Astrocyte of the spinal cord (primary cell): Measurements from ENCODE around the gene AKT3.

Source experiments
- DNase-seq: peaks from one replicate; pipeline ENCODE4 v3.0.0; 2011; ENCODE audit warnings: low read depth, low spot score
- H3K4me3 ChIP-seq: 2 replicates; pipeline ENCODE4 v1.5.1; 2011; ENCODE audit warnings: low read depth, mild to moderate bottlenecking, low read length, moderate library complexity
- in situ Hi-C: cut with HindIII; loops from 2 replicates; pipeline ENCODE4 v1.10.0; 2017; ENCODE audit warnings: low sequenced_read_pairs
- TF ChIP-seq, protein P1 (sequence below): IDR thresholded peaks from 2 replicates; pipeline ENCODE4 v1.5.1; 2012; ENCODE audit warnings: low read depth, mild to moderate bottlenecking, low read length, inconsistent platforms

AKT3 gene

DNA sequence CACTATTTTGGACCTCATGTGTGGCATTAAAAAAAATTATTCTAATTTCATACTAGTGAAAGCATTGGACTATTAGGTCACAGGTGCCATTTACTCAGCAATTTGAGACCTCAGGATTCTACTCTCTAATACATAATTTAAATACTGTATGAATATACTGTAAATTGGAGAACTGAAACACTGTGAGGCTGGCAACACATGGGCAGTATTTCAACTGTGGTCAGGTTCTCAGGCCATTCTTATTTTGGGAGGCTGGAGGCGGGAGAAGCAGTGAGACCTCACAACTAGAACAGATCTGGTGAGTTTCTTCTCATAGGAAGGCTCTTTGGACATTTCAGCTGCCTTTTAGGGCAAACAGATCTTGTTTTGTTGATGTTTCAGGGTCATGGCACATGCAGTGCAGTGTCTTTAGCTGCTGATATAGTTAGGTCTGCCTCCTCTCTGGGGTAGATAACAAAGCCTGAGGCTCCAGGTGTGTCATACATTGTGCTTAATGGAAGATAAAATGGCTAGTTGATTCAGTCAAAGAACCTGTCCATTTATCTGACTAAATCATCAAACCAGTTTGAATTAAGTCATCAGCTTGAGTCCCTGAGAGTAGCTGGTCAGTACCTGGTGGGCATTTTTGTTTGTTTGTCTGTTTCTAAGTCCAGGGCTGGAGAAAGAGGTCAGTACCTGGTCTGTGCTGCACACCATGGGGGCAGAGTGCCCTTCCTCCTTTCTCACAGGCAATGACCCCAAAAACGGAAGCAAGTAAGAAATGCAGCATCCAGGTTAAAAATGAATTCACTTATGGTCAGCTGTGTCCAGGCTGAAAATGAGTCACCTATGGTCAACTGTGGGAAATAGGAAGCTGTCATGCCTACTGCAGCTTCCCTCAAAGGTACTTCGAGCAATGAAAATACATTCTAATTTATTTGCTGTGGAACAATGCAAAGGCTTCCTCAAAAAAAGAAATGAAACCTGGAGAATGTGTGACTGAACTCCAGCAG is 378.0 kb downstream of the AKT3 start:
- TF ChIP-seq, protein P1, sequence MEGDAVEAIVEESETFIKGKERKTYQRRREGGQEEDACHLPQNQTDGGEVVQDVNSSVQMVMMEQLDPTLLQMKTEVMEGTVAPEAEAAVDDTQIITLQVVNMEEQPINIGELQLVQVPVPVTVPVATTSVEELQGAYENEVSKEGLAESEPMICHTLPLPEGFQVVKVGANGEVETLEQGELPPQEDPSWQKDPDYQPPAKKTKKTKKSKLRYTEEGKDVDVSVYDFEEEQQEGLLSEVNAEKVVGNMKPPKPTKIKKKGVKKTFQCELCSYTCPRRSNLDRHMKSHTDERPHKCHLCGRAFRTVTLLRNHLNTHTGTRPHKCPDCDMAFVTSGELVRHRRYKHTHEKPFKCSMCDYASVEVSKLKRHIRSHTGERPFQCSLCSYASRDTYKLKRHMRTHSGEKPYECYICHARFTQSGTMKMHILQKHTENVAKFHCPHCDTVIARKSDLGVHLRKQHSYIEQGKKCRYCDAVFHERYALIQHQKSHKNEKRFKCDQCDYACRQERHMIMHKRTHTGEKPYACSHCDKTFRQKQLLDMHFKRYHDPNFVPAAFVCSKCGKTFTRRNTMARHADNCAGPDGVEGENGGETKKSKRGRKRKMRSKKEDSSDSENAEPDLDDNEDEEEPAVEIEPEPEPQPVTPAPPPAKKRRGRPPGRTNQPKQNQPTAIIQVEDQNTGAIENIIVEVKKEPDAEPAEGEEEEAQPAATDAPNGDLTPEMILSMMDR: no peak
- in situ Hi-C loops: no loop called here
- no peak overlapping the region for H3K4me3 ChIP-seq
- peak; percentile 47 for DNase-seq

DNA sequence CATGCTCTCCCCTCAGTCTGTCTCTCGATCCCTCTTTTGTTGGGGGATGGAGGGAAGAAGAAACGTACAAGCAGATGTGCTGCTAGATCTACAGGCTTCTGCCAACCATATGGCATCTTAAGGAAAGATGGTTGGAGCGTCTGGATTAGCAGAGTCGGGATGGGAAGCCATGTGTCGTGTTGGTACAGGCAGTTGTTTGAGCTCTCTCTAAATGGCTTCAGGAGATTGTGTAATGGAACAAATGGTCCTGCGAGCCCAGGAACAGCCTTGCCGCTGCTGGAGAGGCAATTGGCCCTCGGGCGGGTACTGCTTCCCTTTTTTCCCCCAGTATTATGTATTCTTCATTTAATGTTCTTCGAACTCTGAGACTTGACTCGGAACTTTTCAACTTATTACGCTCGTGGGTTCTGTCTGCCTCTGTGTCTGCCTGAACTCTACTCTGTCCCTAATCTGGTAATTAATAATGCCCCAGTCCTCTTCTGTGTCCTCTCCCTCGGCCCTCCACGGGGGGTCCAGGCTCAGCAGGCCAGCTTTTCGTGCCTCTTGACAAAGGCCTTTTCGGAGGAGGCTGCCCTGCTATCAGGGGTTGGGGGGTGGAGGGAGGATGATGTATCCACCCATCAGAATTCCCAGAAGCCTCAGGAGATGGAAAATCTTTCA is 378.9 kb downstream of the AKT3 start:
- TF ChIP-seq, protein P1: no peak
- no peak for DNase-seq
- in situ Hi-C loops: no loop called here
- H3K4me3 ChIP-seq: no peak overlapping the region

DNA sequence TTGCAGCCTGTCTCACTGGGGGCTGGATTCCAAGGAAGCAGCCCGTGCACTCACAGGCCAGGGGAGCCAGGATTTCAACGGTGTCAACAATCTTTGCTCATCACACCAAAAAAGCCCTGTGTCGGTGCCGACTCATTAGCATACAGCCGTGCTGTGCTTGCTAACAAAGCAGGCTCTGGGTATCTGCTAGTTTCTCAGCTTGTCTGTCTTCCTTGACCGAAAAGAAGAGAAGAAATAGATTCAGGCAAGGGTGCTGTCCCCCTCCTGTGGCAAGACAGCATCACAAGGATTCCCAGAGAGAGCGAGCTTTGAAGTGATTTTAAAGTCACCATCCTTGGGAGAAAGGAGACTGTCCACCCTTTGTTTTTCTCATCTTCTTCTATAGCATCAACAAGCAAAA is 379.5 kb downstream of the AKT3 start:
- no peak overlapping the region for H3K4me3 ChIP-seq
- no peak for DNase-seq
- TF ChIP-seq, protein P1: peak; percentile 28
- in situ Hi-C loops: no loop called here

DNA sequence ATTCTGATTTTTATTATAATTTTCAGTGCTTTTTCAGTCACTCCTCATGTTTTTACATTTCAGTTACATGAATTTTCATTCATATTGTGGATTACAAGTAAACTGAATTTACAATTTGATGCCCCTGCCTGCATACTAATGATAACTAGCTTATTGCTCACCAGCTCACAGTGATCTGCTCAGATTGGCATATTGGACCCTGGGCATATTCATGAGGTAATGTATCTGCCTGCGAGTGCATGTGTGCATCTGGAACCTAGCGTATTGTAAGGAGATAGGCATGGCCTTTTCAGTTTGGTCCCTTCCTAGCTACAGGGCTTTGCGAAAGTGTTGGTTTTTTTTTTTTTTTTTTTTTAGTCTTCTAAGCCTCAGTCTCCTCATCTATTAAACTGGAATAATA is 380.5 kb downstream of the AKT3 start:
- no peak for DNase-seq
- in situ Hi-C loops: no loop called here
- no peak overlapping the region for H3K4me3 ChIP-seq
- TF ChIP-seq, protein P1: no peak

DNA sequence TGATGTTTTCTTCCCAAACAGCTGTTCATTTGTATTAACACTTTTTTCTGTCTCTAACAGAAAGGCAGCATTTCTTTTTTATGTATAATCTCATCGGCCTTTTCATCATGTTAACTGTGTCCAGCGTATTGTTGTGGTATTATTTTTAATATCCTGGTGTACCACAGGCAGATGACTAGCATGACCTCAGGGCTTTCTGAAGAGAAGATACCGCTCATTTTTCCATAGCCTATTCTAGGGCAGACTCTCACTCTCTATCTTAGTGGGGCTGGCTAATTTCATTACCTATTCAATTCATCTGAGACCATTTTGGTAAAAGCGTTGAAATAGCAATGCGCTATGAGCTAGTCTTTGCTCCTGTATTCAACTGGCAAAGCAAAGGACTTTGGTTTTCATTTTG is 384.3 kb downstream of the AKT3 start:
- in situ Hi-C loops: no loop called here
- DNase-seq: no peak
- TF ChIP-seq, protein P1: no peak

GRCh38 chr1:243465081-243465480 is 385.0 kb downstream of the AKT3 start:
- no peak overlapping the region for H3K4me3 ChIP-seq
- TF ChIP-seq, protein P1: no peak
- DNase-seq: no peak
- in situ Hi-C loops: no loop called here

More for the DNA sequence above, 384.3 kb downstream of the AKT3 start:
- H3K4me3 ChIP-seq: no peak overlapping the region
